Osteoblast (primary cell): ENCODE measurements around the gene SLC13A1. TPM values are rescaled to one million over a fixed set of nuclear protein-coding genes. Genes with fewer than 3 reads are reported as not detected.

Experiments used
- DNase-seq: peaks from one replicate; pipeline ENCODE4 v3.0.0; 2011; ENCODE audit warnings: low spot score, mixed read lengths; ENCODE audit not compliant: insufficient read length; ENCODE audit errors: missing footprints
- H2AFZ ChIP-seq: 2 replicates; pipeline ENCODE4 v1.6.0; 2011; ENCODE audit warnings: mild to moderate bottlenecking, low read length
- H3K27ac ChIP-seq: 2 replicates; pipeline ENCODE4 v1.5.1; 2011; ENCODE audit warnings: mild to moderate bottlenecking, low read depth, low read length, moderate library complexity
- H3K27me3 ChIP-seq: 2 replicates; pipeline ENCODE4 v1.6.0; 2012; ENCODE audit warnings: mild to moderate bottlenecking, control low read depth, inconsistent platforms, low read length, moderate library complexity; ENCODE audit not compliant: insufficient read depth
- H3K36me3 ChIP-seq: 2 replicates; pipeline ENCODE4 v1.5.1; 2011; ENCODE audit warnings: mild to moderate bottlenecking, low read length, control low read depth, moderate library complexity; ENCODE audit not compliant: insufficient read depth
- H3K4me1 ChIP-seq: 2 replicates; pipeline ENCODE4 v1.5.1; 2011; ENCODE audit warnings: mild to moderate bottlenecking, low read length, control low read depth, moderate library complexity; ENCODE audit not compliant: insufficient read depth
- H3K4me2 ChIP-seq: 2 replicates; pipeline ENCODE4 v1.6.0; 2011; ENCODE audit warnings: mild to moderate bottlenecking, low read length; ENCODE audit not compliant: insufficient read depth
- H3K4me3 ChIP-seq: fragments of 200-600 bp; sonication (generic); 3 replicates; pipeline ENCODE4 v1.5.1; 2012; ENCODE audit warnings: mild to moderate bottlenecking, low read length, inconsistent platforms; ENCODE audit not compliant: insufficient read depth
- H3K79me2 ChIP-seq: 2 replicates; pipeline ENCODE4 v1.6.0; 2012; ENCODE audit warnings: mild to moderate bottlenecking, low read length, control low read depth, inconsistent platforms; ENCODE audit not compliant: insufficient read depth
- H3K9me3 ChIP-seq: 2 replicates; pipeline ENCODE4 v1.5.1; 2011; ENCODE audit warnings: low read depth, low read length, control low read depth
- H4K20me1 ChIP-seq: 2 replicates; pipeline ENCODE4 v1.6.0; 2012; ENCODE audit warnings: mild to moderate bottlenecking, low read length, control low read depth; ENCODE audit not compliant: insufficient read depth
- total RNA-seq: library from RNA; depleted of rRNA; stranded (reverse); fragments of >200 nt; gene quantifications from 2 replicates; pipeline ENCODE4 v1.2.3, GENCODE V29; 2012
- TF ChIP-seq, protein P1 (sequence below): IDR thresholded peaks from 2 replicates; pipeline ENCODE4 v1.5.1; 2011; ENCODE audit warnings: mild to moderate bottlenecking, low read depth, low read length, moderate library complexity; ENCODE audit errors: extremely low read depth

The SLC13A1 gene
- total RNA-seq, 1 donor = not detected

DNA sequence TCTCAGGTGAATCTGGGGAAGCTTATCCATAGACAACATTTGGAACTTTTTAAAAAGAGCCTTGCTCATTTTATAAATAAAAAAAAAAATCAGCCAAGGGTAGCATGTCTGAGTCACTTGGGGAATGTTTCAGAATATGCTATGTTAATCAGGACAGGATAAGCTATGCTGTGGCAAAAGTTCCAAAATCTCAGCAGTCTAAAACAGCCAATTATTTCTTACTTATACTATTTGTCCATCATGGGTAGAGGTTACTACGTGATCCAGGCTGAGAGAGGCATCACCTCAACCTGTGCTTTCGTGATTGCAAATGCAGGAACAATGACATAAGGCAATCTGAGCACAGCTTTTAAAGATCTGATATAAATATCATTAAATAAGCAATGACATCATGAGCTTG, 6.5 kb downstream of the SLC13A1 start:
- no peak for DNase-seq

DNA sequence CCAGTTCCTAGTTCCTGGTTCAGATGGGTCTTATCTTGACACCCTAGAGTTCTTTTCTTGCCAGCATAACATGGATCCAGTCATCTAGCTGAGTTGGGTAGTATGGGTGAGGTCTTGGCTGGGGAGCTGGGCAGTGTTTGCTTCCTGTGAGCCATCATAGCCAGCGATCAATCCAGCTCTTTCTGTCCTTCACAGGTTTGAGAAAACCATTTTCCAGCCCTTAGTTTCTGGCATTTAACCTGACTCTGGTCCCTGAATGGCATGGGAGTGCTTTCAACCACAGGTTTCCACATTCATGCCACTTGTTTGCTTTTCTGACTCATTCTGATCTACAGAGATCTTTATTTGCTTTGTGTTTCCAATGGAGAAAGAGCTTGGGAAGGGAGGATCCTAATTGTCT, 8.6 kb downstream of the SLC13A1 start:
- H3K79me2 ChIP-seq = no peaks in the 10 kb centered on the region
- H3K27me3 ChIP-seq = no peaks in the 10 kb centered on the region
- H3K9me3 ChIP-seq = no peaks in the 10 kb centered on the region
- H3K4me3 ChIP-seq = no peak overlapping the region
- no peak overlapping the region for H3K27ac ChIP-seq
- H3K36me3 ChIP-seq = no peaks in the 10 kb centered on the region
- TF ChIP-seq, protein P1, sequence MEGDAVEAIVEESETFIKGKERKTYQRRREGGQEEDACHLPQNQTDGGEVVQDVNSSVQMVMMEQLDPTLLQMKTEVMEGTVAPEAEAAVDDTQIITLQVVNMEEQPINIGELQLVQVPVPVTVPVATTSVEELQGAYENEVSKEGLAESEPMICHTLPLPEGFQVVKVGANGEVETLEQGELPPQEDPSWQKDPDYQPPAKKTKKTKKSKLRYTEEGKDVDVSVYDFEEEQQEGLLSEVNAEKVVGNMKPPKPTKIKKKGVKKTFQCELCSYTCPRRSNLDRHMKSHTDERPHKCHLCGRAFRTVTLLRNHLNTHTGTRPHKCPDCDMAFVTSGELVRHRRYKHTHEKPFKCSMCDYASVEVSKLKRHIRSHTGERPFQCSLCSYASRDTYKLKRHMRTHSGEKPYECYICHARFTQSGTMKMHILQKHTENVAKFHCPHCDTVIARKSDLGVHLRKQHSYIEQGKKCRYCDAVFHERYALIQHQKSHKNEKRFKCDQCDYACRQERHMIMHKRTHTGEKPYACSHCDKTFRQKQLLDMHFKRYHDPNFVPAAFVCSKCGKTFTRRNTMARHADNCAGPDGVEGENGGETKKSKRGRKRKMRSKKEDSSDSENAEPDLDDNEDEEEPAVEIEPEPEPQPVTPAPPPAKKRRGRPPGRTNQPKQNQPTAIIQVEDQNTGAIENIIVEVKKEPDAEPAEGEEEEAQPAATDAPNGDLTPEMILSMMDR = no peak
- H3K4me1 ChIP-seq = no peaks in the 10 kb centered on the region
- no peak overlapping the region for H2AFZ ChIP-seq
- no peaks in the 10 kb centered on the region for H4K20me1 ChIP-seq
- no peak overlapping the region for H3K4me2 ChIP-seq
- no peak for DNase-seq

More for the DNA sequence above, 6.5 kb downstream of the SLC13A1 start:
- H3K9me3 ChIP-seq = no peaks in the 10 kb centered on the region
- H3K27me3 ChIP-seq = no peaks in the 10 kb centered on the region
- H3K27ac ChIP-seq = no peak overlapping the region
- H2AFZ ChIP-seq = no peak overlapping the region
- no peaks in the 10 kb centered on the region for H3K79me2 ChIP-seq
- H3K4me3 ChIP-seq = no peak overlapping the region
- no peaks in the 10 kb centered on the region for H4K20me1 ChIP-seq
- TF ChIP-seq, protein P1 = no peak
- no peaks in the 10 kb centered on the region for H3K4me1 ChIP-seq
- no peak overlapping the region for H3K4me2 ChIP-seq
- no peaks in the 10 kb centered on the region for H3K36me3 ChIP-seq

DNA sequence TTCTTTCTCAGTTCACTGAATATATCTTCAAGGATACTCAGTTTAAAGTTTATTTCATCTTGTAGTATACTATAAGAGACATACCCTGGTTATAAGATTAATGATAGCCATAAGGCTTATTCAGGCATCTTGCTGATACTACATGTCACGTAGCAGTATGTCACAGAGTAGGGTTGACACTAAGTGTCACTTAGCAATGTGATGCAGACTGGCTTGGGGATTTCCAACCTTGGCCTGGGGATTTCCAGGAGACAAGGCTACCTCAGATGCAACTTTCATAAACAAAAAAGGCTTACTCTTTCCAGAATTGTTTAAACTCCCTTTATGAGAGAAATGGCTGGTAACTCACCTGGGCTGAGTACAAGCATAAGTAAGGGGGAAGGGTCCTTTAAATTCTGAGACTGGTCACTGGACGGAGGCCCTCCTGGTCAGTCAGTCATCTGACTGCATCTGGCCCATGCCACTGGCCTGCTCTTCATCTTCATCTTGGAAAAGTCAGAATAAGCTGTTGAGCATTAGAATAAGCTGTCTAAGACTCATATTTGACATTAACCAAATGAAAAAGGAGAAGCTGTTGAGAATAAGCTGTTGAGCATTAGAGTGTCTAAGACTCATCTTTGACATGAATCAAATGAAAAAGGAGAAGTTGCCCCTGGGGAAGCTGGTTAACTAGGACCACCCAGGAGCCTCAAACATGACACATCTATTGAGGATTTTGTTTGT, 9.5 kb downstream of the SLC13A1 start:
- no peaks in the 10 kb centered on the region for H4K20me1 ChIP-seq

DNA sequence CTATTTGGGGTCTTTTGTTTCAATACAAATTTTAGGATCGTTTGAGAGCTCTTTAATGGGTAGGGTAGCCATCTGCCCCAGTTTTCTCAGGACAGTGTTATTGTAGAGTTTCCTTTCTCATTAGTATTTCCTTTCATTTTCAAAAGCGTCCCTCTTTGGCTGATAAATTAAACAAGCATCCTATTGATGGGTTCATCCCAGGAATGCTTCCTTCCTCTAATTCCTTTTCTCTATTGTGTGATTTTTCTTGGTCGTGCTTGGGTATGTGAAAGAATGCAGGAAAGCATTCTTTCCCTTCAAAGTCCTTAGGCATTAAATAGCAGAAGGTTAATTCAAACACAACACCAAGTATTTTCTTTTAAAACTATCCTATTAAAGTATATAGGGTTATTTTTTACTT, 14.0 kb downstream of the SLC13A1 start:
- H3K4me1 ChIP-seq = no peaks in the 10 kb centered on the region
- H3K9me3 ChIP-seq = no peaks in the 10 kb centered on the region
- no peaks in the 10 kb centered on the region for H3K27me3 ChIP-seq
- no peak overlapping the region for H3K4me2 ChIP-seq
- H3K4me3 ChIP-seq = no peak overlapping the region
- no peak overlapping the region for H2AFZ ChIP-seq
- no peaks in the 10 kb centered on the region for H3K36me3 ChIP-seq
- no peaks in the 10 kb centered on the region for H4K20me1 ChIP-seq
- DNase-seq = no peak
- no peaks in the 10 kb centered on the region for H3K79me2 ChIP-seq
- TF ChIP-seq, protein P1 = no peak
- H3K27ac ChIP-seq = no peak overlapping the region

More for the DNA sequence above, 9.5 kb downstream of the SLC13A1 start:
- Histone ChIP-seq H3K36me3 (no peaks in the 10 kb centered on the region), H3K9me3 (no peaks in the 10 kb centered on the region), H3K79me2 (no peaks in the 10 kb centered on the region), H3K27ac (no peak overlapping the region), H3K4me1 (no peaks in the 10 kb centered on the region), H3K4me2 (no peak overlapping the region), H3K4me3 (no peak overlapping the region), H3K27me3 (no peaks in the 10 kb centered on the region), H2AFZ (no peak overlapping the region)
- DNase-seq = no peak
- TF ChIP-seq, protein P1 = no peak
